NK-92 (cell line): ENCODE measurements around the gene LYL1.

Source experiments
- DNase-seq: peaks from one replicate; lab custom pipeline; 2025; ENCODE audit not compliant: unreplicated experiment; lab: John Stamatoyannopoulos, UW

The LYL1 gene

GRCh38 chr19:13076787-13077186, 25.9 kb downstream of the LYL1 start:
- no peak for DNase-seq

- DNase-seq: no peak
Observed at GRCh38 chr19:13076320-13076719, 26.3 kb downstream of the LYL1 start.

GRCh38 chr19:13074378-13074777, 28.3 kb downstream of the LYL1 start:
- DNase-seq: no peak

GRCh38 chr19:13073263-13073662, 29.4 kb downstream of the LYL1 start:
- DNase-seq: no peak

GRCh38 chr19:13072188-13072908, 30.3 kb downstream of the LYL1 start:
- no peak for DNase-seq

- DNase-seq: no peak
Observed at GRCh38 chr19:13071444-13072187, 31.0 kb downstream of the LYL1 start.

- DNase-seq: no peak
Observed at GRCh38 chr19:13070425-13071140, 32.1 kb downstream of the LYL1 start.

- DNase-seq: no peak
Observed at GRCh38 chr19:13069415-13070359, 33.0 kb downstream of the LYL1 start.

- DNase-seq: no peak
Observed at GRCh38 chr19:13068085-13068846, 34.4 kb downstream of the LYL1 start.

- DNase-seq: no peak
Observed at GRCh38 chr19:13066933-13067807, 35.5 kb downstream of the LYL1 start.

- DNase-seq: no peak
Observed at GRCh38 chr19:13066226-13066625, 36.4 kb downstream of the LYL1 start.

- no peak for DNase-seq
Observed at GRCh38 chr19:13064092-13064489, 38.6 kb downstream of the LYL1 start.

- no peak for DNase-seq
Observed at GRCh38 chr19:13063461-13064091, 39.1 kb downstream of the LYL1 start.

GRCh38 chr19:13062317-13062716, 40.3 kb downstream of the LYL1 start:
- DNase-seq: no peak

GRCh38 chr19:13060964-13061927, 41.4 kb downstream of the LYL1 start:
- no peak for DNase-seq

- DNase-seq: no peak
Observed at GRCh38 chr19:13060233-13060963, 42.3 kb downstream of the LYL1 start.
